ENCODE results near the gene ART1.

The ART1 gene

DNA sequence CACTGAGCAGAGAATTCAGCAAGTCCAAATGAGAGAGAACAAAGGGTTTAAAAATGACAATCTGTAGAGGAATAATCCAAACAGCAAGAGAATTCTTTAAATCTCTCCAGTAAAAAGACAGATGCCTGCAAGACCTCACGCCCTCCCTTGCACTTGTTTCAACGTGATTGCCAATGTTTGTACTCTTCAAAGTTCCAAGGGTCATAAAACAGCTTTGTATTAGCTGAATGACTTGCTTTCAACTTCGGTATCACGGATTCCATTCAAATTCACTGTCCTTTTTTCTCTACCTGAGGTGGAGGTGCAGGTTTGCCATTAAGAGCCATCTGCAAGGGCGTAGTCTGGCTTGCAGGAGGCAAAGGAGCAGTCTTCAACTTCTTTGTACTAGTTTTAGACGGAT lies 67.3 kb downstream of the ART1 start:
- TF ChIP-seq SIN3A (IDR thresholded peaks at IDR 0.05; ENCODE audit: borderline replicate concordance, insufficient read depth, low read length): no peak
- TF ChIP-seq TAF1 (IDR thresholded peaks at IDR 0.05; ENCODE audit: borderline replicate concordance, insufficient read depth, low read length): no peak
- TF ChIP-seq POLR2AphosphoS5 (IDR thresholded peaks at IDR 0.05; ENCODE audit: low read depth, low read length): no peak
- no peak for TF ChIP-seq FOXP2 (optimal IDR thresholded peaks at IDR 0.05; ENCODE audit: borderline replicate concordance, extremely low read depth, extremely low read length, insufficient read depth)
- TF ChIP-seq, protein P1, sequence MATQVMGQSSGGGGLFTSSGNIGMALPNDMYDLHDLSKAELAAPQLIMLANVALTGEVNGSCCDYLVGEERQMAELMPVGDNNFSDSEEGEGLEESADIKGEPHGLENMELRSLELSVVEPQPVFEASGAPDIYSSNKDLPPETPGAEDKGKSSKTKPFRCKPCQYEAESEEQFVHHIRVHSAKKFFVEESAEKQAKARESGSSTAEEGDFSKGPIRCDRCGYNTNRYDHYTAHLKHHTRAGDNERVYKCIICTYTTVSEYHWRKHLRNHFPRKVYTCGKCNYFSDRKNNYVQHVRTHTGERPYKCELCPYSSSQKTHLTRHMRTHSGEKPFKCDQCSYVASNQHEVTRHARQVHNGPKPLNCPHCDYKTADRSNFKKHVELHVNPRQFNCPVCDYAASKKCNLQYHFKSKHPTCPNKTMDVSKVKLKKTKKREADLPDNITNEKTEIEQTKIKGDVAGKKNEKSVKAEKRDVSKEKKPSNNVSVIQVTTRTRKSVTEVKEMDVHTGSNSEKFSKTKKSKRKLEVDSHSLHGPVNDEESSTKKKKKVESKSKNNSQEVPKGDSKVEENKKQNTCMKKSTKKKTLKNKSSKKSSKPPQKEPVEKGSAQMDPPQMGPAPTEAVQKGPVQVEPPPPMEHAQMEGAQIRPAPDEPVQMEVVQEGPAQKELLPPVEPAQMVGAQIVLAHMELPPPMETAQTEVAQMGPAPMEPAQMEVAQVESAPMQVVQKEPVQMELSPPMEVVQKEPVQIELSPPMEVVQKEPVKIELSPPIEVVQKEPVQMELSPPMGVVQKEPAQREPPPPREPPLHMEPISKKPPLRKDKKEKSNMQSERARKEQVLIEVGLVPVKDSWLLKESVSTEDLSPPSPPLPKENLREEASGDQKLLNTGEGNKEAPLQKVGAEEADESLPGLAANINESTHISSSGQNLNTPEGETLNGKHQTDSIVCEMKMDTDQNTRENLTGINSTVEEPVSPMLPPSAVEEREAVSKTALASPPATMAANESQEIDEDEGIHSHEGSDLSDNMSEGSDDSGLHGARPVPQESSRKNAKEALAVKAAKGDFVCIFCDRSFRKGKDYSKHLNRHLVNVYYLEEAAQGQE (IDR thresholded peaks at IDR 0.05; ENCODE audit: insufficient read depth in 1 of 2, low read depth in 2 of 2, low read length in 2 of 2): no peak
